T1000 (cell line): ENCODE results near the gene PLCH1.

Experiments used
- DNase-seq: peaks from one replicate; lab custom pipeline; 2025; ENCODE audit warnings: mixed read lengths; lab: John Stamatoyannopoulos, UW

PLCH1 gene

GRCh38 chr3:155744010-155744625 is 753 bp downstream of the PLCH1 start:
- DNase-seq, result peak; percentile 55

GRCh38 chr3:155743606-155744005 is 1.3 kb downstream of the PLCH1 start:
- DNase-seq, result no peak

- no peak for DNase-seq
Observed at GRCh38 chr3:155742349-155742965, 2.4 kb downstream of the PLCH1 start.

GRCh38 chr3:155741603-155742002 is 3.3 kb downstream of the PLCH1 start:
- no peak for DNase-seq

- no peak for DNase-seq
Observed at GRCh38 chr3:155741101-155741500, 3.8 kb downstream of the PLCH1 start.

GRCh38 chr3:155739154-155739553 is 5.7 kb downstream of the PLCH1 start:
- no peak for DNase-seq

- DNase-seq, result no peak
Observed at GRCh38 chr3:155738580-155739076, 6.2 kb downstream of the PLCH1 start.

- no peak for DNase-seq
Observed at GRCh38 chr3:155737844-155738460, 6.9 kb downstream of the PLCH1 start.

- no peak for DNase-seq
Observed at GRCh38 chr3:155736381-155736780, 8.5 kb downstream of the PLCH1 start.

GRCh38 chr3:155730843-155731242 is 14.0 kb downstream of the PLCH1 start:
- no peak for DNase-seq

- no peak for DNase-seq
Observed at GRCh38 chr3:155727836-155728235, 17.0 kb downstream of the PLCH1 start.

GRCh38 chr3:155714295-155714718 is 30.6 kb downstream of the PLCH1 start:
- no peak for DNase-seq

GRCh38 chr3:155712008-155712407 is 32.9 kb downstream of the PLCH1 start:
- no peak for DNase-seq

GRCh38 chr3:155704771-155705559 is 39.9 kb downstream of the PLCH1 start:
- no peak for DNase-seq

- DNase-seq, result no peak
Observed at GRCh38 chr3:155704061-155704460, 40.8 kb downstream of the PLCH1 start.

- no peak for DNase-seq
Observed at GRCh38 chr3:155702745-155703591, 41.9 kb downstream of the PLCH1 start.

GRCh38 chr3:155701882-155702465 is 42.9 kb downstream of the PLCH1 start:
- DNase-seq, result no peak

GRCh38 chr3:155697542-155697941 is 47.3 kb downstream of the PLCH1 start:
- no peak for DNase-seq

GRCh38 chr3:155690921-155691320 is 54.0 kb downstream of the PLCH1 start:
- no peak for DNase-seq

- DNase-seq, result no peak
Observed at GRCh38 chr3:155688481-155688880, 56.4 kb downstream of the PLCH1 start.

- no peak for DNase-seq
Observed at GRCh38 chr3:155683344-155683720, 61.5 kb downstream of the PLCH1 start.
